ENCODE measurements around the gene TJP2.

The TJP2 gene

GRCh38 chr9:69173891-69174615 is at the start of gene TJP2:
Gene TJP2 (plus strand): TSS chr9:69174277. CDS start chr9:69174373, 96 bp downstream.
- Mint-ChIP-seq H3K4me3 (peak within 1 kb of the TSS; percentile 89), H3K27me3 (ENCODE audit: low read depth) (peaks cover 16% of the 10 kb centered on the region)

GRCh38 chr9:69130456-69131441 is 43.3 kb upstream of the TJP2 start:
- Mint-ChIP-seq H3K36me3 (ENCODE audit: low read depth) (no peaks in the 10 kb centered on the region), H3K4me1 (ENCODE audit: low read depth) (no peaks in the 10 kb centered on the region), H3K27me3 (ENCODE audit: low read depth) (no peaks in the 10 kb centered on the region), H3K9me3 (no peaks in the 10 kb centered on the region), H3K27ac (no peak overlapping the region), H3K4me3 (no peak overlapping the region)

More at GRCh38 chr9:69173891-69174615, at the start of gene TJP2:
- no peaks in the 10 kb centered on the region for H3K36me3 Mint-ChIP-seq (ENCODE audit: low read depth)
- peaks cover 38% of the 10 kb centered on the region for H3K4me1 Mint-ChIP-seq (ENCODE audit: low read depth)
- H3K9me3 Mint-ChIP-seq: no peaks in the 10 kb centered on the region
- H3K27ac Mint-ChIP-seq: peak within 1 kb of the TSS; percentile 67

- no peaks in the 10 kb centered on the region for H3K9me3 Mint-ChIP-seq
- H3K4me3 Mint-ChIP-seq: no peak overlapping the region
- no peak overlapping the region for H3K27ac Mint-ChIP-seq
- no peaks in the 10 kb centered on the region for H3K27me3 Mint-ChIP-seq (ENCODE audit: low read depth)
- H3K4me1 Mint-ChIP-seq (ENCODE audit: low read depth): no peaks in the 10 kb centered on the region
- no peaks in the 10 kb centered on the region for H3K36me3 Mint-ChIP-seq (ENCODE audit: low read depth)
Observed at GRCh38 chr9:69131682-69132081, 42.4 kb upstream of the TJP2 start.

GRCh38 chr9:69132361-69132760 is 41.7 kb upstream of the TJP2 start:
- Mint-ChIP-seq H3K36me3 (ENCODE audit: low read depth) (no peaks in the 10 kb centered on the region), H3K4me3 (no peak overlapping the region), H3K9me3 (no peaks in the 10 kb centered on the region), H3K4me1 (ENCODE audit: low read depth) (no peaks in the 10 kb centered on the region), H3K27ac (no peak overlapping the region), H3K27me3 (ENCODE audit: low read depth) (no peaks in the 10 kb centered on the region)

- H3K36me3 Mint-ChIP-seq (ENCODE audit: low read depth): no peaks in the 10 kb centered on the region
- no peaks in the 10 kb centered on the region for H3K4me1 Mint-ChIP-seq (ENCODE audit: low read depth)
- H3K9me3 Mint-ChIP-seq: no peaks in the 10 kb centered on the region
- no peaks in the 10 kb centered on the region for H3K27me3 Mint-ChIP-seq (ENCODE audit: low read depth)
- no peak overlapping the region for H3K4me3 Mint-ChIP-seq
- no peak overlapping the region for H3K27ac Mint-ChIP-seq
Observed at GRCh38 chr9:69134412-69134811, 39.7 kb upstream of the TJP2 start.

GRCh38 chr9:69136185-69136584 is 37.9 kb upstream of the TJP2 start:
- Mint-ChIP-seq H3K4me3 (no peak overlapping the region), H3K4me1 (ENCODE audit: low read depth) (no peaks in the 10 kb centered on the region), H3K27ac (no peak overlapping the region), H3K9me3 (no peaks in the 10 kb centered on the region), H3K36me3 (ENCODE audit: low read depth) (no peaks in the 10 kb centered on the region), H3K27me3 (ENCODE audit: low read depth) (no peaks in the 10 kb centered on the region)

- H3K36me3 Mint-ChIP-seq (ENCODE audit: low read depth): no peaks in the 10 kb centered on the region
- H3K9me3 Mint-ChIP-seq: no peaks in the 10 kb centered on the region
- no peak overlapping the region for H3K4me3 Mint-ChIP-seq
- H3K27me3 Mint-ChIP-seq (ENCODE audit: low read depth): no peaks in the 10 kb centered on the region
- no peaks in the 10 kb centered on the region for H3K4me1 Mint-ChIP-seq (ENCODE audit: low read depth)
- no peak overlapping the region for H3K27ac Mint-ChIP-seq
Observed at GRCh38 chr9:69136779-69137178, 37.3 kb upstream of the TJP2 start.

GRCh38 chr9:69137311-69137710 is 36.8 kb upstream of the TJP2 start:
- no peaks in the 10 kb centered on the region for H3K4me1 Mint-ChIP-seq (ENCODE audit: low read depth)
- no peaks in the 10 kb centered on the region for H3K9me3 Mint-ChIP-seq
- no peak overlapping the region for H3K27ac Mint-ChIP-seq
- no peaks in the 10 kb centered on the region for H3K36me3 Mint-ChIP-seq (ENCODE audit: low read depth)
- no peaks in the 10 kb centered on the region for H3K27me3 Mint-ChIP-seq (ENCODE audit: low read depth)
- no peak overlapping the region for H3K4me3 Mint-ChIP-seq

GRCh38 chr9:69139596-69139995 is 34.5 kb upstream of the TJP2 start:
- H3K36me3 Mint-ChIP-seq (ENCODE audit: low read depth): no peaks in the 10 kb centered on the region
- no peaks in the 10 kb centered on the region for H3K4me1 Mint-ChIP-seq (ENCODE audit: low read depth)
- H3K27ac Mint-ChIP-seq: no peak overlapping the region
- H3K27me3 Mint-ChIP-seq (ENCODE audit: low read depth): peaks cover 2% of the 10 kb centered on the region
- H3K4me3 Mint-ChIP-seq: no peak overlapping the region
- H3K9me3 Mint-ChIP-seq: no peaks in the 10 kb centered on the region

- H3K36me3 Mint-ChIP-seq (ENCODE audit: low read depth): no peaks in the 10 kb centered on the region
- H3K27ac Mint-ChIP-seq: no peak overlapping the region
- H3K27me3 Mint-ChIP-seq (ENCODE audit: low read depth): peaks cover 4% of the 10 kb centered on the region
- H3K4me1 Mint-ChIP-seq (ENCODE audit: low read depth): no peaks in the 10 kb centered on the region
- H3K4me3 Mint-ChIP-seq: no peak overlapping the region
- H3K9me3 Mint-ChIP-seq: no peaks in the 10 kb centered on the region
Observed at GRCh38 chr9:69140123-69140735, 33.8 kb upstream of the TJP2 start.

GRCh38 chr9:69141851-69142250 is 32.2 kb upstream of the TJP2 start:
- Mint-ChIP-seq H3K27ac (no peak overlapping the region), H3K4me3 (no peak overlapping the region)

GRCh38 chr9:69143291-69143690 is 30.8 kb upstream of the TJP2 start:
- H3K4me1 Mint-ChIP-seq (ENCODE audit: low read depth): no peaks in the 10 kb centered on the region
- no peak overlapping the region for H3K4me3 Mint-ChIP-seq
- peaks cover 4% of the 10 kb centered on the region for H3K27me3 Mint-ChIP-seq (ENCODE audit: low read depth)
- H3K9me3 Mint-ChIP-seq: no peaks in the 10 kb centered on the region
- H3K27ac Mint-ChIP-seq: no peak overlapping the region
- H3K36me3 Mint-ChIP-seq (ENCODE audit: low read depth): no peaks in the 10 kb centered on the region

More at GRCh38 chr9:69141851-69142250, 32.2 kb upstream of the TJP2 start:
- Mint-ChIP-seq H3K9me3 (no peaks in the 10 kb centered on the region), H3K27me3 (ENCODE audit: low read depth) (peaks cover 4% of the 10 kb centered on the region), H3K4me1 (ENCODE audit: low read depth) (no peaks in the 10 kb centered on the region), H3K36me3 (ENCODE audit: low read depth) (no peaks in the 10 kb centered on the region)

GRCh38 chr9:69145144-69145715 is 28.8 kb upstream of the TJP2 start:
- Mint-ChIP-seq H3K9me3 (no peaks in the 10 kb centered on the region), H3K27ac (no peak overlapping the region), H3K36me3 (ENCODE audit: low read depth) (no peaks in the 10 kb centered on the region), H3K27me3 (ENCODE audit: low read depth) (peaks cover 4% of the 10 kb centered on the region), H3K4me3 (no peak overlapping the region), H3K4me1 (ENCODE audit: low read depth) (no peaks in the 10 kb centered on the region)

- Mint-ChIP-seq H3K4me3 (no peak overlapping the region), H3K27ac (no peak overlapping the region), H3K36me3 (ENCODE audit: low read depth) (no peaks in the 10 kb centered on the region), H3K27me3 (ENCODE audit: low read depth) (peaks cover 4% of the 10 kb centered on the region), H3K9me3 (no peaks in the 10 kb centered on the region), H3K4me1 (ENCODE audit: low read depth) (no peaks in the 10 kb centered on the region)
Observed at GRCh38 chr9:69147041-69147834, 26.8 kb upstream of the TJP2 start.

Data from T-helper 1 cell treated with Interleukin-12 subunit alpha and Interleukin-12 subunit beta and Interleukin-4 antibody, amounts not matched to agents 30 μg/mL and 1 μg/mL, for 36 hours (primary cell).